A673 (cell line): ENCODE results near the gene CHCHD3.

Experiments
- CTCF ChIP-seq: fragments of 300-800, 200-600 bp; sonication (generic); conservative IDR thresholded peaks from 2 replicates; pipeline ENCODE4 v1.5.1; 2017; ENCODE audit warnings: low read depth, mild to moderate bottlenecking, antibody characterized with exemption, low read length, moderate library complexity, mixed read lengths
- EZH2 ChIP-seq: fragments of 200-600 bp; sonication (generic); IDR thresholded peaks from 2 replicates; pipeline ENCODE4 v1.6.1; 2017; ENCODE audit warnings: borderline replicate concordance, low read depth, mild to moderate bottlenecking, mixed read lengths, antibody characterized with exemption, low read length; ENCODE audit not compliant: poor library complexity, severe bottlenecking

- TF ChIP-seq CTCF, result no peak
- no peak for TF ChIP-seq EZH2
Observed at GRCh38 chr7:133109816-133110215, 27.9 kb upstream of the CHCHD3 start.
